Activated CD4-positive, CD25-positive, alpha-beta regulatory T cell treated with anti-CD3 and anti-CD28 coated beads, Interleukin-2, amount 50 U/mL, for 72 hours (primary cell): ENCODE results near the gene ST8SIA4.

Experiments used
- DNase-seq: peaks from one replicate; pipeline ENCODE4 v3.0.0; 2021

ST8SIA4 gene

GRCh38 chr5:100867039-100867562, 36.0 kb downstream of the ST8SIA4 start:
- DNase-seq = no peak

GRCh38 chr5:100864931-100865330, 38.2 kb downstream of the ST8SIA4 start:
- no peak for DNase-seq

DNA sequence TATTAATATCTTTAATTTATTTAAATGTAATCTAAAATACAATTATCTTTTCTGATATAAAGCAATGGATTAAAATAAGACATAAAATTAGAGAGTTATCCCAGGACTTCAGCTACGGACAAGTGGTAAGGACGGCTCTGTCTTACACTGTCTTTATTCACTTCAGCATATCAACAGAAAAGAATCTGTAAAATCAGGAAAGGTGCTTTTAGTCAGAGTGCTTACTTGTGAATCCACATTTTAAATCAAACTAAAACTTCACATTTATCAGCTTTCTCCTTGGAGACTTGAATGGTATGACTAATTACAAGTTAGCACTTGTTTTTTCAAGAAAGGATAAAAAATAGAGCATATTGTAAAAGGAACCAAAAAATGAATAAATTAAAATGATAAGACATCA, 39.3 kb downstream of the ST8SIA4 start:
- DNase-seq = no peak

DNA sequence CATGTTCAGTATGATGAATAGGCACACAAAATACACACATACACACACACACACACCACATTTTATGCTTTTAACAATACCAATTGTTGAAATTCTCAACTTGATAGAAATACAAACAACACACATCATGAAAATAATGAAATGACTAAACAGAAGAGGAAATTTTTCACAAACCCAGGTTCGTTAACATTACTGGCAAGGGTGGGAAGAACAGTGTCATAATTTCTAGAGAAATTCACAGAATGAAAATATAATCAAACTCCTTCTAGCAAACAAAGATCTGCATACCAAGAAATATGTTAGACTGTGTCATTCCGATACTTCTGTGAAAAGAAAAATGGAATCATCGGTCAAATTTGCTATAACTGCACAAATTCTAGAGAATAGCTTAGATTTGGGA, 41.9 kb downstream of the ST8SIA4 start:
- DNase-seq = no peak

GRCh38 chr5:100860407-100860806, 42.7 kb downstream of the ST8SIA4 start:
- no peak for DNase-seq

DNA sequence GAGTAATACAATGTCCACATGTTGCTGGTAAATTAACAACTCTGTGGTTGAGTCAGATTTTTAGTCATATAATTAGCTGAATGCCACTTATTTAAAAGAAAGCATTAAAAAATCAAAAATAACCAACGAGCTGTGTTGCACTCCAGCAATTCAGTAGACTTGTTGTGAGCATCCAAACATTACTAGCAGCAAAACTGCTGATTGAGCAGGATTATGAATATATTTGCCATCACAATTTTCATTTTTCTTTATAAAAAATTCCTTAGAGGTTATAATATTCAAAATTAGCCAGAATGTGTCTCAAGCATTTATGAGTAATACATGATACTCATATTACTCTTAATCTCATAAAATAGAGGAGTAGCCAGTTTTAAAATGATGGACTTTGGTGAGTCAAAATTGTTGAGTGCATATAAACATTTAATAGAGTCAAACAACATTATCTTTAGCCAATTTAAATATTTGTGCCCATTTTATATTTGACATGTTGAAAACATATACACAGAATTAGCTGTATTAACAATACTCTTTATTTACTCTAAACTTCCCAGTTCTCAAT, 44.0 kb downstream of the ST8SIA4 start:
- no peak for DNase-seq

GRCh38 chr5:100856462-100856861, 46.6 kb downstream of the ST8SIA4 start:
- DNase-seq = no peak

DNA sequence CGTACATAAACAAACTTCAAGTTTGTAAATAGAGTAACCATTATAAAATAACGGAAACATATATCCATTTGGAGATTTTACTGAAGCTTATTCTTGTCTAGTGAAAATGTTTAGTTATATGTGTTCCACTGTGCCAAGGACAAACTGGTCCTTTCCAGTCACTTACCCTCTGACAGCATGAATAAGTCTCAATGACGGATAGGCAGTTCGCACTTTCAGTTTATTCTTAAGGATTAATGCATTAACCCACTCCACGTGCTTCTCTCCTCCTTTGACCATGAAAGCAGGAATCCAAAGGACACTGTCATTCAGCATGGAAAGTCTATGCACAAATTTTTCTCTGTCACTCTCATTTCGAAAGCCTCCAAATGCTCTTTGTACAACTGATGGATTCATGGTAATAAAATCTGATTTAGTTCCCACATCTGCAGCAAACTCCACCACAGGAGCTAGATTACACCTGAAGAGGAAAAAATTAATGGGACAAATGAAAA, 47.1 kb downstream of the ST8SIA4 start:
- no peak for DNase-seq

GRCh38 chr5:100855295-100855694, 47.8 kb downstream of the ST8SIA4 start:
- DNase-seq = no peak

- DNase-seq = no peak
These were observed 48.5 kb downstream of the ST8SIA4 start for GRCh38 chr5:100854591-100854990.

DNA sequence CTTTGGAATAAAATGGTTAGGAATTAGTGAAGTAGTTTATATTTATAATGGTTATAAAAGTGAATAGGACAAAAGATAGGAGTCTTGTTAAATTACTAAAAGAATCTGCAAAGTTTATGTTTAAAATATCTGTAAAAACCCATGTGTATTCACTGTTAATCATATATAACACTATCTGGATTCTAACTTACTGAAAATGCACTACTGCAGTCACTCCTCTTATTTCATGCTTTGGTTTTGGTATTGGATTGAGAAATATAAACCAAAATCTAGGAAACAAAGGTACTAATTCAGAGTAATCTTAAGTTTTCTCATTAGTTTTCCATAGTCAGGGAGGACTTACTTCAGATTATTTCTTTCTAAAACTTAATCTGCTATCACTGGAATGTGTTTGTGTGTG, 49.5 kb downstream of the ST8SIA4 start:
- no peak for DNase-seq

DNA sequence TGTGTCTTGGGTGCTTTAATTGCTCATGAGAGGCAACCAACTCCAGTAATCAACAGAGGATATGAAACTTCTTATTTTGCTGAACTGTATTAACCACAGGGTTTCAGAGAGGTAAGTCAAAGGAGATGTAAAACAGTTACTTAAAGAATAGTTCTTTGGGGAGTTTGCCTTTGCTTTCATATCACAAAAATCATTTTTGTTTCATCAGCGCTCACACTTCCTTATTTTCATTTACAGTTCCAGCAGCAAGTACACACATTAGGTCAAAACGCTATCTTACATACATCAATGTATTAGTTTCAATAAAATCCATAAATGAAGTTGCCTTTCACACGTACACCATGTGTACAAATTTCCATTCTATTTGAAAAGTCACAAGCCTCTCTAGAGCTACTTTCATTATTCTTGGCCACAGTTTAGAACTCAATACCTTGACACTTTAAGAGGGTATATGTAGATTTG, 50.1 kb downstream of the ST8SIA4 start:
- DNase-seq = no peak

GRCh38 chr5:100852051-100852450, 51.0 kb downstream of the ST8SIA4 start:
- DNase-seq = no peak

GRCh38 chr5:100846772-100847171, 56.3 kb downstream of the ST8SIA4 start:
- DNase-seq = no peak

DNA sequence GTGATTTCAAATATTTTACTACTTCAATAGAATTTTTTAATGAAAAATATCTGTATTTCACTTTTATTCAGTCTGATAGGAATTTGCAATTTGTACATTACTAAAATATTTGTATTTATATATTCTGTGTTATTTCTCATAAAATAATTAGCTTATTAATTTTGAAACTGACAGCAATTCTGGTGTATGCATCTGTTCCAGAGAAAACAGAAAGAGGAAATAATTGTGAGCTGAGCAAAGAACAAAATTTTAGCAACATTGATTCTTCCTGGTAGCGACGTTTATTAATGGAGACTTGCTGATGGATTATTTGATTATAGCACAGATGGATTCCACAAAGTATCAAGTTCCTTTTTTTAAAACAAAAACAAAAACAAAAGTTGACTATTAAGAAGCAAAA, 61.0 kb downstream of the ST8SIA4 start:
- no peak for DNase-seq

- DNase-seq = no peak
These were observed 61.6 kb downstream of the ST8SIA4 start for GRCh38 chr5:100841358-100842076.

DNA sequence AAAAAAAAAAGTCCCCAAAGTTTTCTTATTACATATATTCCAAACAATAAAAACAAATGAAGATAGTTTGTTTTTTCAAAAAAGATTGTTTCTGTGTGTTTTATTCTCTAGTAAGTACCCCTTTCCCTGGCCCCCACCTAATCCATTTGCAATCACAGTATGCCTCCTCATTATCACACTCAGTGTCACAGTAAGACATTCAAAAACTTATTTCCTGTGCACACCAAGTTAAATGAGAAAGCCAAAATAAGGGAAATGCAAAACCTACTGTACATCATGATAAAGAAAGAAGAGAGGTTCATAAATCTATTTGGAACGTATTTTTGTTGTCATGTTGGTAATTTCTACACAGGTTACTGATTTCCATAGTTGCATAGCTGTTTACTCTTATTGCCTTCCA, 62.3 kb downstream of the ST8SIA4 start:
- DNase-seq = no peak

GRCh38 chr5:100840370-100840769, 62.7 kb downstream of the ST8SIA4 start:
- DNase-seq = no peak

DNA sequence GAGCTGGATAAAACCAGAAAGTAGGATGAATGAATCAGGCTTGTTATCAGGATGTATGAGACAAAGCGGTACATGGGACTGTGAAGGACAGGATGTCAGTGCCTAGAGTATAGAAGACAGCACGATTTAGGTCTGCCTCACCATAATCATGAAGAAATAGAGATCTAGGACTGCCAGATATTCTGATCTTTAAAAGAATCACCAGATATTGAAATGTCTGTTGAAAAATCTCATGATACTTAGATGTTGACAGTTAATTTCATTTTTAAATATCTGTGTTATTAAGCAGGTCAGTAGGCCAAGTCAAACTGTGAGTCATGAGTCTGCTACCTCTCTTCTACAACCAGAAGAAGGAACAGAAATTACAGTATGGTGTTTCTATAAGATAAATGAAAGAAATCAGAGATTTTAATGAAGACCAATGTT, 65.0 kb downstream of the ST8SIA4 start:
- no peak for DNase-seq

- DNase-seq = no peak
These were observed 68.6 kb downstream of the ST8SIA4 start for GRCh38 chr5:100834519-100834918.

- DNase-seq = no peak
These were observed 70.5 kb downstream of the ST8SIA4 start for GRCh38 chr5:100832252-100833230.

DNA sequence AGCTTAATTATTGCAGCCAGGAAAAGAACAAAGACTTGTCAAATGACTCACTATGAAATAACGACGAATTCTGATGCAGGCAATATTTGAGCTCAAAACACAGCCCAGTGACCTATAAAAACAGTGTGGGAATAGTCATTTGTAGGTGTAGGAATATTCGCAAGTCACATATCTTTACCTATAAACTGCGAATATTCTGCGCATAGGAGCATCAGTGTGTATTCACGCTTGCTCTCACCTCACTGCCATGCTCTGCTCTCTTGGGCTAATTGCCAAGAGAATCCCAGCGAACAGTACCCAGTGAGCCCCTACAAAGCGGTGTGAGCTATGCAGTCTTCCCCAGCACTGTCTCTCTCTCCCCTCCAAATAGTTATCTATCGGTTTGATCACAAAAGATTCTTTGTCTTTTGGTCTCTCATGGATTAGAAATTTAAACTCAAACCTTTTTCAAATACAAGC, 74.2 kb downstream of the ST8SIA4 start:
- DNase-seq = no peak
